ENCODE data around the gene RSF1. TPM values are rescaled to one million over a fixed set of nuclear protein-coding genes. Genes with fewer than 3 reads are reported as not detected.

RSF1 gene
- total RNA-seq, 1 experiment from 2014 or later, result 43.1 TPM

GRCh38 chr11:77642228-77642627 lies 178.3 kb downstream of the RSF1 start:
- Histone ChIP-seq H4K20me1 (ENCODE audit: insufficient read depth) (no peaks in the 10 kb centered on the region), H3K27me3 (ENCODE audit: insufficient read depth, low read length) (no peaks in the 10 kb centered on the region), H3K27ac (ENCODE audit: low read depth, low read length) (no peak overlapping the region), H3K9me2 (ENCODE audit: insufficient read depth) (no peaks in the 10 kb centered on the region), H3K4me2 (ENCODE audit: low read length) (no peak overlapping the region), H3K4me3 (replicated peaks in 1 of 2; ENCODE audit: low read depth in 1 of 2, low read length in 2 of 2) (no peak overlapping the region), H3K9ac (ENCODE audit: low read length) (no peak overlapping the region), H3K79me2 (ENCODE audit: insufficient read depth, low read length) (peaks cover 5% of the 10 kb centered on the region), H3K9me3 (ENCODE audit: control insufficient read depth in 1 of 2, insufficient read depth in 1 of 2, low read depth in 1 of 2, low read length in 2 of 2) (no peaks in the 10 kb centered on the region), H2AFZ (ENCODE audit: low read depth, low read length, poor library complexity, severe bottlenecking) (no peak overlapping the region), H3K36me3 (ENCODE audit: control insufficient read depth in 1 of 2, insufficient read depth in 2 of 2, low read length in 2 of 2) (no peaks in the 10 kb centered on the region), H3K4me1 (ENCODE audit: control insufficient read depth in 1 of 2, insufficient read depth in 2 of 2, low read length in 2 of 2) (peaks cover 7 to 29% of the 10 kb centered on the region in 2 experiments; a peak in 3 of 4 replicates)
- no TSS peak for BruUV-seq (replicated peaks)
- TF ChIP-seq EZH2phosphoT487 (IDR thresholded peaks at IDR 0.05; ENCODE audit: borderline replicate concordance) (no peak), SRF (IDR thresholded peaks at IDR 0.05; ENCODE audit: low read depth) (no peak), YY1 (IDR thresholded peaks at IDR 0.05; ENCODE audit: extremely low read depth, insufficient replicate concordance, low read depth, low read length) (no peak), MAX (IDR thresholded peaks at IDR 0.05) (no peak), SP1 (IDR thresholded peaks at IDR 0.05; ENCODE audit: low read depth) (no peak), CBX3 (IDR thresholded peaks at IDR 0.05; ENCODE audit: low read depth) (no peak), ZNF274 (IDR thresholded peaks at IDR 0.05; ENCODE audit: low read depth, low read length) (no peak), ZBTB33 (IDR thresholded peaks at IDR 0.05; ENCODE audit: extremely low read depth, insufficient replicate concordance, low read length) (no peak), JUND (IDR thresholded peaks at IDR 0.05) (no peak), ELF1 (IDR thresholded peaks at IDR 0.05; ENCODE audit: borderline replicate concordance, low read depth) (no peak)
- intact Hi-C loops (cut with micrococcal nuclease), result no loop called here
- ChIA-PET CTCF (no interaction called here), RAD21 (ENCODE audit: low non-redundant PET in 1 of 2, low total read pairs in 2 of 2, uncharacterized antibody in 2 of 2, unreplicated experiment in 2 of 2) (no interaction called here), POLR2A (no interaction called here)
- DNase-seq (ENCODE audit: low read depth, low spot score) (no peak), ATAC-seq (no peak)

All from HCT116 (cell line).